Adipocyte (in vitro differentiated cells): ENCODE results near the gene BTRC.
"Not testable (repeated sequence)": the region's sequence is repeated elsewhere in the genome, so short reads cannot be mapped to it uniquely, and the experiment has no call there.

Experiments used
- DNase-seq: peaks from one replicate; pipeline ENCODE4 v3.0.0-alpha.2; 2015; ENCODE audit warnings: low read depth
- H3K27me3 ChIP-seq: replicated peaks from 2 replicates; pipeline ENCODE4 v1.7.0; 2013; ENCODE audit warnings: mild to moderate bottlenecking, low read length, moderate library complexity; ENCODE audit not compliant: control insufficient read depth, insufficient read depth
- H3K36me3 ChIP-seq: 2 replicates; pipeline ENCODE4 v1.7.0; 2013; ENCODE audit warnings: low read length, mild to moderate bottlenecking, moderate library complexity; ENCODE audit not compliant: control insufficient read depth, insufficient read depth, severe bottlenecking
- H3K4me1 ChIP-seq: 2 replicates; pipeline ENCODE4 v1.7.0; 2013; ENCODE audit warnings: mild to moderate bottlenecking, low read length, moderate library complexity; ENCODE audit not compliant: control insufficient read depth, insufficient read depth
- H3K4me3 ChIP-seq: 2 replicates; pipeline ENCODE4 v1.7.0; 2013; ENCODE audit warnings: mild to moderate bottlenecking, low read length, moderate library complexity
- H3K9ac ChIP-seq: 2 replicates; pipeline ENCODE4 v1.7.0; 2013; ENCODE audit warnings: mild to moderate bottlenecking, low read length, moderate library complexity
- H3K9me3 ChIP-seq: 2 replicates; pipeline ENCODE4 v1.7.0; 2013; ENCODE audit warnings: mild to moderate bottlenecking, low read length, moderate library complexity; ENCODE audit not compliant: control insufficient read depth

The BTRC gene

GRCh38 chr10:101373063-101373462 lies 19.1 kb downstream of the BTRC start:
- Histone ChIP-seq H3K9ac (no peak overlapping the region), H3K27me3 (no peaks in the 10 kb centered on the region), H3K36me3 (peaks cover 5% of the 10 kb centered on the region), H3K9me3 (no peaks in the 10 kb centered on the region), H3K4me1 (no peaks in the 10 kb centered on the region), H3K4me3 (no peak overlapping the region)
- no peak for DNase-seq

- not testable (repeated sequence) for H3K4me1 ChIP-seq, H3K9me3 ChIP-seq, H3K27me3 ChIP-seq, DNase-seq, H3K36me3 ChIP-seq, H3K9ac ChIP-seq, H3K4me3 ChIP-seq
Observed at GRCh38 chr10:101373993-101374392, 20.0 kb downstream of the BTRC start.

- Histone ChIP-seq H3K9ac (no peak overlapping the region), H3K4me3 (no peak overlapping the region), H3K4me1 (no peaks in the 10 kb centered on the region), H3K9me3 (no peaks in the 10 kb centered on the region), H3K27me3 (no peaks in the 10 kb centered on the region), H3K36me3 (peaks cover 5% of the 10 kb centered on the region)
- no peak for DNase-seq
Observed at GRCh38 chr10:101375076-101375475, 21.1 kb downstream of the BTRC start.

GRCh38 chr10:101379663-101380352 lies 25.8 kb downstream of the BTRC start:
- DNase-seq: no peak
- Histone ChIP-seq H3K9me3 (no peaks in the 10 kb centered on the region), H3K9ac (no peak overlapping the region), H3K36me3 (peaks cover 5% of the 10 kb centered on the region), H3K4me3 (no peak overlapping the region), H3K4me1 (peaks cover 11% of the 10 kb centered on the region), H3K27me3 (no peaks in the 10 kb centered on the region)

GRCh38 chr10:101380353-101381017 lies 26.5 kb downstream of the BTRC start:
- peaks cover 15% of the 10 kb centered on the region for H3K4me1 ChIP-seq
- H3K4me3 ChIP-seq: no peak overlapping the region
- peaks cover 5% of the 10 kb centered on the region for H3K36me3 ChIP-seq
- no peak for DNase-seq
- no peak overlapping the region for H3K9ac ChIP-seq
- no peaks in the 10 kb centered on the region for H3K9me3 ChIP-seq
- H3K27me3 ChIP-seq: no peaks in the 10 kb centered on the region

GRCh38 chr10:101385866-101386658 lies 32.1 kb downstream of the BTRC start:
- H3K9ac ChIP-seq: no peak overlapping the region
- H3K9me3 ChIP-seq: no peaks in the 10 kb centered on the region
- H3K36me3 ChIP-seq: no peaks in the 10 kb centered on the region
- H3K4me1 ChIP-seq: peaks cover 39% of the 10 kb centered on the region
- DNase-seq: peak; percentile 11
- H3K4me3 ChIP-seq: no peak overlapping the region
- H3K27me3 ChIP-seq: no peaks in the 10 kb centered on the region

GRCh38 chr10:101386659-101387259 lies 32.8 kb downstream of the BTRC start:
- no peaks in the 10 kb centered on the region for H3K36me3 ChIP-seq
- H3K4me3 ChIP-seq: no peak overlapping the region
- no peak for DNase-seq
- H3K9me3 ChIP-seq: no peaks in the 10 kb centered on the region
- H3K27me3 ChIP-seq: no peaks in the 10 kb centered on the region
- H3K9ac ChIP-seq: no peak overlapping the region
- H3K4me1 ChIP-seq: peaks cover 39% of the 10 kb centered on the region

- no peak overlapping the region for H3K9ac ChIP-seq
- DNase-seq: no peak
- H3K4me1 ChIP-seq: peaks cover 39% of the 10 kb centered on the region
- no peaks in the 10 kb centered on the region for H3K9me3 ChIP-seq
- no peak overlapping the region for H3K4me3 ChIP-seq
- H3K27me3 ChIP-seq: no peaks in the 10 kb centered on the region
- H3K36me3 ChIP-seq: no peaks in the 10 kb centered on the region
Observed at GRCh38 chr10:101388676-101389276, 34.8 kb downstream of the BTRC start.

GRCh38 chr10:101389532-101389931 lies 35.6 kb downstream of the BTRC start:
- not testable (repeated sequence) for H3K27me3 ChIP-seq, H3K36me3 ChIP-seq, DNase-seq, H3K4me3 ChIP-seq, H3K9ac ChIP-seq, H3K9me3 ChIP-seq
- H3K4me1 ChIP-seq: peaks cover 32% of the 10 kb centered on the region

GRCh38 chr10:101389986-101390531 lies 36.1 kb downstream of the BTRC start:
- peaks cover 29% of the 10 kb centered on the region for H3K4me1 ChIP-seq
- H3K36me3 ChIP-seq: no peaks in the 10 kb centered on the region
- DNase-seq: no peak
- no peaks in the 10 kb centered on the region for H3K9me3 ChIP-seq
- no peak overlapping the region for H3K4me3 ChIP-seq
- H3K27me3 ChIP-seq: no peaks in the 10 kb centered on the region
- no peak overlapping the region for H3K9ac ChIP-seq
